H9 (cell line): ENCODE measurements around the gene TOGARAM1. TPM values are rescaled to one million over a fixed set of nuclear protein-coding genes. Genes with fewer than 3 reads are reported as not detected.

Experiments used
- DNase-seq: peaks from one replicate; pipeline ENCODE4 v3.0.0-alpha.2; 2017
- H2AFZ ChIP-seq: one replicate; pipeline ENCODE4 v1.6.1; 2013; ENCODE audit warnings: mild to moderate bottlenecking, low read length, control low read depth, moderate library complexity
- H2AK5ac ChIP-seq: 2 replicates; pipeline ENCODE4 v1.6.1; 2013; ENCODE audit warnings: low read length, control low read depth, mixed read lengths; ENCODE audit not compliant: insufficient read length
- H2BK120ac ChIP-seq: one replicate; pipeline ENCODE4 v1.6.1; 2013; ENCODE audit warnings: low read depth, mild to moderate bottlenecking, low read length, control low read depth, inconsistent platforms; ENCODE audit not compliant: poor library complexity, severe bottlenecking
- H2BK12ac ChIP-seq: 2 replicates; pipeline ENCODE4 v1.6.1; 2013; ENCODE audit warnings: low read length, control low read depth, mixed read lengths, low read depth; ENCODE audit not compliant: insufficient read length
- H2BK15ac ChIP-seq: 2 replicates; pipeline ENCODE4 v1.6.1; 2013; ENCODE audit warnings: low read depth, low read length, control low read depth
- H2BK20ac ChIP-seq: one replicate; pipeline ENCODE4 v1.6.1; 2013; ENCODE audit warnings: low read depth, mild to moderate bottlenecking, low read length, control low read depth, inconsistent platforms; ENCODE audit not compliant: poor library complexity, severe bottlenecking
- H2BK5ac ChIP-seq: 2 replicates; pipeline ENCODE4 v1.6.1; 2013; ENCODE audit warnings: low read length, control low read depth, mixed read lengths; ENCODE audit not compliant: insufficient read length
- H3K14ac ChIP-seq: 2 replicates; pipeline ENCODE4 v1.6.1; 2013; ENCODE audit warnings: low read length, control low read depth; ENCODE audit not compliant: insufficient read depth
- H3K18ac ChIP-seq: 2 replicates; pipeline ENCODE4 v1.6.1; 2013; ENCODE audit warnings: low read depth, mild to moderate bottlenecking, mixed read lengths, low read length, control low read depth; ENCODE audit not compliant: insufficient read length
- H3K23ac ChIP-seq: 2 replicates; pipeline ENCODE4 v1.6.1; 2013; ENCODE audit warnings: low read length, control low read depth, mixed read lengths, low read depth; ENCODE audit not compliant: insufficient read length
- H3K23me2 ChIP-seq: 2 replicates; pipeline ENCODE4 v1.6.1; 2013; ENCODE audit warnings: low read depth, mild to moderate bottlenecking, mixed read lengths, low read length, control low read depth; ENCODE audit not compliant: insufficient read length, poor library complexity, severe bottlenecking
- H3K27ac ChIP-seq: 2 replicates; pipeline ENCODE4 v1.5.1; 2013; ENCODE audit warnings: low read length, control low read depth, mixed read lengths, low read depth; ENCODE audit not compliant: insufficient read length
- H3K27me3 ChIP-seq: 2 replicates; pipeline ENCODE4 v1.6.1; 2013; ENCODE audit warnings: low read length, control low read depth, inconsistent platforms; ENCODE audit not compliant: insufficient read depth
- H3K4ac ChIP-seq: 2 replicates; pipeline ENCODE4 v1.6.1; 2013; ENCODE audit warnings: low read depth, mild to moderate bottlenecking, control low read depth, inconsistent platforms, low read length, moderate library complexity
- H3K4me1 ChIP-seq: 2 replicates; pipeline ENCODE4 v1.6.1; 2013; ENCODE audit warnings: low read length, control low read depth, inconsistent platforms; ENCODE audit not compliant: insufficient read depth
- H3K4me2 ChIP-seq: 2 replicates; pipeline ENCODE4 v1.6.1; 2013; ENCODE audit warnings: low read length, control low read depth, mixed read lengths; ENCODE audit not compliant: insufficient read length, insufficient read depth
- H3K56ac ChIP-seq: 2 replicates; pipeline ENCODE4 v1.6.1; 2013; ENCODE audit warnings: low read depth, mild to moderate bottlenecking, mixed read lengths, low read length, control low read depth; ENCODE audit not compliant: insufficient read length
- H3K79me1 ChIP-seq: 2 replicates; pipeline ENCODE4 v1.6.1; 2013; ENCODE audit warnings: low read depth, mild to moderate bottlenecking, moderate library complexity, low read length, control low read depth, inconsistent platforms; ENCODE audit not compliant: insufficient read depth, poor library complexity, severe bottlenecking
- H3K79me2 ChIP-seq: 2 replicates; pipeline ENCODE4 v1.6.1; 2013; ENCODE audit warnings: low read length, control low read depth, inconsistent platforms; ENCODE audit not compliant: insufficient read depth
- H3K9ac ChIP-seq: 2 replicates; pipeline ENCODE4 v1.6.1; 2013; ENCODE audit warnings: low read length, control low read depth, mixed read lengths; ENCODE audit not compliant: insufficient read length; ENCODE audit errors: extremely low read depth
- H3K9me3 ChIP-seq: one replicate; pipeline ENCODE4 v1.6.1; 2013; ENCODE audit warnings: low read depth, low read length, inconsistent platforms; ENCODE audit not compliant: control insufficient read depth
- H3T11ph ChIP-seq: one replicate; pipeline ENCODE4 v1.6.1; 2013; ENCODE audit warnings: mild to moderate bottlenecking, low read length, control low read depth, inconsistent platforms
- H4K20me1 ChIP-seq: one replicate; pipeline ENCODE4 v1.6.1; 2013; ENCODE audit not compliant: control insufficient read depth, insufficient read length, insufficient read depth
- H4K5ac ChIP-seq: 2 replicates; pipeline ENCODE4 v1.6.1; 2013; ENCODE audit warnings: low read depth, mild to moderate bottlenecking, mixed read lengths, low read length, control low read depth; ENCODE audit not compliant: insufficient read length
- H4K8ac ChIP-seq: replicated peaks from 2 replicates; pipeline ENCODE4 v1.6.1; 2013; ENCODE audit warnings: low read length, control low read depth, mixed read lengths, low read depth; ENCODE audit not compliant: insufficient read length
- H4K91ac ChIP-seq: 2 replicates; pipeline ENCODE4 v1.6.1; 2013; ENCODE audit warnings: low read depth, mild to moderate bottlenecking, moderate library complexity, mixed read lengths, low read length, control low read depth; ENCODE audit not compliant: insufficient read length
- H3K27ac Mint-ChIP-seq, 3 experiments: 2 replicates in 2 of 3; 3 replicates in 1 of 3; pipeline ENCODE4 v1.8.0; 2020 to 2021; ENCODE audit warnings: mixed read lengths in 3 of 3, mild to moderate bottlenecking in 1 of 3, moderate library complexity in 1 of 3
- H3K27me3 Mint-ChIP-seq: 2 replicates; pipeline ENCODE4 v1.8.0; 2021; ENCODE audit warnings: low read depth, mild to moderate bottlenecking, moderate library complexity, mixed read lengths
- H3K36me3 Mint-ChIP-seq, 3 experiments: 2 replicates in 2 of 3; 3 replicates in 1 of 3; pipeline ENCODE4 v1.8.0; 2020 to 2021; ENCODE audit warnings: low read depth in 3 of 3, mixed read lengths in 3 of 3; ENCODE audit not compliant: insufficient read depth in 1 of 3
- H3K4me1 Mint-ChIP-seq, 2 experiments: 2 replicates each; pipeline ENCODE4 v1.8.0; 2020; ENCODE audit warnings: mixed read lengths in 2 of 2
- H3K4me3 Mint-ChIP-seq, 2 experiments: 2 replicates in 1 of 2; 3 replicates in 1 of 2; pipeline ENCODE4 v1.8.0; 2020 to 2021; ENCODE audit warnings: mild to moderate bottlenecking in 2 of 2, mixed read lengths in 2 of 2, moderate library complexity in 1 of 2
- H3K9me3 Mint-ChIP-seq, 2 experiments: 2 replicates in 1 of 2; 3 replicates in 1 of 2; pipeline ENCODE4 v1.8.0; 2020; ENCODE audit warnings: mild to moderate bottlenecking in 2 of 2, mixed read lengths in 2 of 2, moderate library complexity in 1 of 2
- WGBS: extraction: QIAGEN DNeasy Blood & Tissue Kit; methylation state at CpG from one replicate; pipeline ENCODE4 v1.1.7; 2013; ENCODE audit warnings: missing lambda C conversion rate, low lambda C conversion rate, mixed read lengths; ENCODE audit not compliant: insufficient read length; ENCODE audit errors: extremely low coverage; 5-methylcytosine and 5-hydroxymethylcytosine counted together
- total RNA-seq: library from RNA; stranded (reverse); gene quantifications from 2 replicates; pipeline ENCODE4 v1.2.1, GENCODE V29; 2021
- TF ChIP-seq, protein P1 (sequence below): fragments of 200-600 bp; sonication (generic); conservative IDR thresholded peaks from 3 replicates; pipeline ENCODE4 v1.8.0; 2021; ENCODE audit warnings: antibody characterized with exemption, mild to moderate bottlenecking

The TOGARAM1 gene
- total RNA-seq, 1 experiment from 2014 or later: 11.4 TPM

DNA sequence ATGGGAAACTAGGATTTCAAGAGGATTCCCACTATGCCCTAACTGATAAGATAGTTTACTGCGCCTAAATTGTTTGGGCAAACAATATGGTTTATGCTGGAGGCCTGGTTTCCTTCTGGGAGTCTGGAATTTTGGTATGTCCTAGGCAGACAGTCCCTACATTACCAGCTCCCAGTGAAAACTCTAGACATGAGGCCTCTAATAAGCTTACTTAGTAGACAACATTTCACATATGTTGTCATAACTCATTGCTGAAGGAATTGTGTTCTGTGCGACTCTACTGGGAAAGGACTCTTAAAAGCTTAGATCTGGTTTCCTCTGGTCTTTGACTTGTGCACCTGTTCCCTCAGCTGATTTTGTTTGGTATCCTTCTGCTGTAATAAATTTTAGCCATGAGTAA is 104.0 kb downstream of the TOGARAM1 start:
- TF ChIP-seq, protein P1, sequence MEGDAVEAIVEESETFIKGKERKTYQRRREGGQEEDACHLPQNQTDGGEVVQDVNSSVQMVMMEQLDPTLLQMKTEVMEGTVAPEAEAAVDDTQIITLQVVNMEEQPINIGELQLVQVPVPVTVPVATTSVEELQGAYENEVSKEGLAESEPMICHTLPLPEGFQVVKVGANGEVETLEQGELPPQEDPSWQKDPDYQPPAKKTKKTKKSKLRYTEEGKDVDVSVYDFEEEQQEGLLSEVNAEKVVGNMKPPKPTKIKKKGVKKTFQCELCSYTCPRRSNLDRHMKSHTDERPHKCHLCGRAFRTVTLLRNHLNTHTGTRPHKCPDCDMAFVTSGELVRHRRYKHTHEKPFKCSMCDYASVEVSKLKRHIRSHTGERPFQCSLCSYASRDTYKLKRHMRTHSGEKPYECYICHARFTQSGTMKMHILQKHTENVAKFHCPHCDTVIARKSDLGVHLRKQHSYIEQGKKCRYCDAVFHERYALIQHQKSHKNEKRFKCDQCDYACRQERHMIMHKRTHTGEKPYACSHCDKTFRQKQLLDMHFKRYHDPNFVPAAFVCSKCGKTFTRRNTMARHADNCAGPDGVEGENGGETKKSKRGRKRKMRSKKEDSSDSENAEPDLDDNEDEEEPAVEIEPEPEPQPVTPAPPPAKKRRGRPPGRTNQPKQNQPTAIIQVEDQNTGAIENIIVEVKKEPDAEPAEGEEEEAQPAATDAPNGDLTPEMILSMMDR: no peak
- Histone ChIP-seq H3K27ac (no peak overlapping the region), H3K4me1 (no peaks in the 10 kb centered on the region), H3K79me2 (no peaks in the 10 kb centered on the region), H3K18ac (no peak overlapping the region), H3K27me3 (no peaks in the 10 kb centered on the region), H2AK5ac (no peak overlapping the region), H4K91ac (no peak overlapping the region), H2BK12ac (no peak overlapping the region), H2BK20ac (no peak overlapping the region), H2BK5ac (no peak overlapping the region), H3K23ac (no peak overlapping the region), H3K14ac (no peak overlapping the region), H3T11ph (no peak overlapping the region), H3K23me2 (no peaks in the 10 kb centered on the region), H4K8ac (no peak overlapping the region), H4K5ac (no peak overlapping the region), H3K79me1 (no peaks in the 10 kb centered on the region), H3K9ac (no peak overlapping the region), H3K56ac (no peak overlapping the region), H3K4ac (no peak overlapping the region), H2BK15ac (no peak overlapping the region), H2AFZ (no peak overlapping the region), H4K20me1 (no peaks in the 10 kb centered on the region), H2BK120ac (no peak overlapping the region), H3K9me3 (no peaks in the 10 kb centered on the region), H3K4me2 (no peak overlapping the region)
- no peak for DNase-seq
- H3K27ac Mint-ChIP-seq: no peak overlapping the region
- H3K9me3 Mint-ChIP-seq: no peaks in the 10 kb centered on the region
- peaks cover 2 to 9% (median 3%) of the 10 kb centered on the region in 3 experiments; a peak in 4 of 7 replicates for H3K36me3 Mint-ChIP-seq
- H3K4me3 Mint-ChIP-seq: no peak overlapping the region
- no CpG with 5 or more reads among the region's 2 CpGs for WGBS
- H3K4me1 Mint-ChIP-seq: no peaks in the 10 kb centered on the region
- H3K27me3 Mint-ChIP-seq: no peaks in the 10 kb centered on the region
